OCI-LY7 (cell line): ENCODE measurements around the gene TBATA.

Experiments
- EZH2phosphoT487 ChIP-seq: fragments of 200-600 bp; sonication (generic); IDR thresholded peaks from 2 replicates; pipeline ENCODE4 v1.6.1; 2018; ENCODE audit warnings: low read depth, borderline replicate concordance, mild to moderate bottlenecking, mixed run types, antibody characterized with exemption, low read length, moderate library complexity, mixed read lengths
- TF ChIP-seq, protein P1 (sequence below): fragments of 200-600 bp; sonication (generic); conservative IDR thresholded peaks from 2 replicates; pipeline ENCODE4 v1.5.1; 2014; ENCODE audit warnings: mild to moderate bottlenecking, antibody characterized with exemption, low read length, moderate library complexity, mixed read lengths

DNA sequence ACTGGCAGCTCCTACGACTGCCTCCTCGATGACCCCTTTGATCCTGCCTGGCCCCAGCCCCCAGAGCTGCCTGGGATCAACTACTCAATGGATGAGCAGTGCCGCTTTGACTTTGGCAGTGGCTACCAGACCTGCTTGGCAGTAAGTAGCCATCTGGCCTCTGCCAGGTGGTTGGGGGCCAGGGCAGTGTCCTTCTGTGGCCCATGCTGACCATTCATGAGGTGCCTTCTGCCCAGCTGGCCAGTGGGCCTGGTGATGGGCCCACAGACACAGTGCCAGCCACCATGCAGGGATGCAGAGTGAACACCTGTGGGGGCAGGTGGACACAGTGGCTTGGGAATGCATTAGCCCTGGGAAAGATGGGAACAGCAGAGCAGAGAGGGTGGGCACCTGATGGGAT lies 50.0 kb downstream of the TBATA start:
- TF ChIP-seq, protein P1, sequence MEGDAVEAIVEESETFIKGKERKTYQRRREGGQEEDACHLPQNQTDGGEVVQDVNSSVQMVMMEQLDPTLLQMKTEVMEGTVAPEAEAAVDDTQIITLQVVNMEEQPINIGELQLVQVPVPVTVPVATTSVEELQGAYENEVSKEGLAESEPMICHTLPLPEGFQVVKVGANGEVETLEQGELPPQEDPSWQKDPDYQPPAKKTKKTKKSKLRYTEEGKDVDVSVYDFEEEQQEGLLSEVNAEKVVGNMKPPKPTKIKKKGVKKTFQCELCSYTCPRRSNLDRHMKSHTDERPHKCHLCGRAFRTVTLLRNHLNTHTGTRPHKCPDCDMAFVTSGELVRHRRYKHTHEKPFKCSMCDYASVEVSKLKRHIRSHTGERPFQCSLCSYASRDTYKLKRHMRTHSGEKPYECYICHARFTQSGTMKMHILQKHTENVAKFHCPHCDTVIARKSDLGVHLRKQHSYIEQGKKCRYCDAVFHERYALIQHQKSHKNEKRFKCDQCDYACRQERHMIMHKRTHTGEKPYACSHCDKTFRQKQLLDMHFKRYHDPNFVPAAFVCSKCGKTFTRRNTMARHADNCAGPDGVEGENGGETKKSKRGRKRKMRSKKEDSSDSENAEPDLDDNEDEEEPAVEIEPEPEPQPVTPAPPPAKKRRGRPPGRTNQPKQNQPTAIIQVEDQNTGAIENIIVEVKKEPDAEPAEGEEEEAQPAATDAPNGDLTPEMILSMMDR: no peak
- no peak for TF ChIP-seq EZH2phosphoT487
